ENCODE measurements around the gene STAT4.
A peak's percentile ranks its signal among the peaks of the same experiment; 100 is the strongest.

STAT4 gene

GRCh38 chr2:191150600-191151330, at the start of gene STAT4:
Gene STAT4, minus strand, starts transcription at chr2:191150994. Its CDS starts 2,791 bp downstream, at chr2:191148203.
- peak; percentile 88 for DNase-seq

- DNase-seq: no peak
Observed at GRCh38 chr2:191199929-191200512, 49.2 kb upstream of the STAT4 start.

- no peak for DNase-seq
Observed at GRCh38 chr2:191198271-191198670, 47.5 kb upstream of the STAT4 start.

GRCh38 chr2:191197096-191197495, 46.3 kb upstream of the STAT4 start:
- DNase-seq: no peak

GRCh38 chr2:191195021-191195420, 44.2 kb upstream of the STAT4 start:
- no peak for DNase-seq

GRCh38 chr2:191190861-191191552, 40.2 kb upstream of the STAT4 start:
- DNase-seq: no peak

DNA sequence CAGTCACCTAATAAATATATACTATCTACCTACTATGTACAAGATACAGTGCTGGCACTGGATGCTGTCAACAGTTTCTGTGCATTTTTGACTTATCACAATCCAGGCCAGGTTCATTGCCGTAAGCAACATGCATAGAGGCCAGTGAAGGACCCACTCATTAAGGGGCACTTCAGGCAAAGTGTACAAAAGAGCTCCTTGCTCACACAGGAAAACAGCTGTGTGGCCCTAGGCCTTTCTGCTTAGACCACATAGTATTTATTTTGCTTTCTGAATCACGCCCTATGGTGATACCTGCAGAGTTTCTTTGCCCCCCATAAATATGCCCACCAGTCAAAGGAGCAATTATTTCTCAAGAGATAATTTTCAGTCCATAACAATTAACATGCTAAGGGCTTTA, 39.6 kb upstream of the STAT4 start:
- no peak for DNase-seq

GRCh38 chr2:191189112-191189635, 38.4 kb upstream of the STAT4 start:
- no peak for DNase-seq

- DNase-seq: no peak
Observed at GRCh38 chr2:191188550-191189093, 37.8 kb upstream of the STAT4 start.

- no peak for DNase-seq
Observed at GRCh38 chr2:191187105-191187829, 36.5 kb upstream of the STAT4 start.

DNA sequence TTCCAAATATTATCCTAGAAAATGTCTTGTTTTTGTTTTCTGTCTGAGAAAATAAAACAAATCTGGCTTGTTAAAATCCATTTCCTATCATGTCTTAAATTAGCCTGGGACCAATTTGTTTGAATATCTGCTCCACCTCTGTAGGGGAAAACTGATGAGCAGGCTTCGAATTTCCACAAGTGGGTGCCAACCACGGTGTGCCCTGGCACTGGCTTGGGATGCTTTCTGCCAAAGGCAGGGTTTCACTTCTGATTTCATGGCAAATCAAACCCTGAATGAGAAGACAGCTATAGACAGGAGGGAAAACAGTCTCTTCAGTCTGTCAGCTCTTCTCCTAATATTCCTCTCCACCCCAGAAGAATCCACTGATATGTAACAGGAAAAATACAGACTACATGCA, 33.7 kb upstream of the STAT4 start:
- DNase-seq: no peak

DNA sequence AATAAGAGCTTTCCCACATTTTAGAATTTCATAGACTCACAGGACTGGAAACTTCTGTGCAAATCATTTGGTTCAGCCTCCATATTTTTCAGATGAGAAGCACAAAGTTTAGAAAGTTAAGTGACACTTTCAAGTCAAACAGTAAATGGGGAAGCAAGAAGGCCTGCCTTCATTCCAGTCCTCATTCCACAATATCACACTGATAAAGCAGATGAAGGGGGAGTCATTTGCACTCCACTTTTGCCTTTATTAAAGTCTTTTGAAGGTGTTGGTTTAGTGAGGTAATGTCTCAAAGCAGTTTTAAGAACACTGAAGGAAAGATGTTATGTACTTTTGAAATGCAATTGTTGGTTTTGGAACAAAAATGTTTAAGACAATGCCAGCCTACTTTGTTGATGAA, 32.7 kb upstream of the STAT4 start:
- no peak for DNase-seq

DNA sequence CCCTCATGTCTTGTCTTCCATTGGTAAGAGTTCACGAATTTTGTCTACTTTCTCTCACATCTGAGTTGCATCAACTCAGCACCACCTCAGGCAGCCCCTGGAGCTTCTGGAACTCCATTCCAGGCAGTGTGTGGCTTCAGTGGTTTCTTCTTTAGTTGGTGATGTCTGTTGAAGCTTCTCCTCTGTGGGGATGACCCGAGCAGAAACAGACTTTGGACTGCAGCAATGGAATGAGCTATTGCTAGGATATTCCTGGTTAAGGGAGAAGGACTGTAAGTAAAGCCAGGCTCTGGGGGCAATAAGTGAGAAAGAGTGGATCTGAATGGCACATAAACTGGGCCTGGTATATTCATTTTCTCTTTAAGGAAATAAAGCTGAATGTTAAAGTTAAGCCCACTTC, 32.3 kb upstream of the STAT4 start:
- no peak for DNase-seq

- no peak for DNase-seq
Observed at GRCh38 chr2:191180713-191181112, 29.9 kb upstream of the STAT4 start.

GRCh38 chr2:191180276-191180675, 29.5 kb upstream of the STAT4 start:
- no peak for DNase-seq

DNA sequence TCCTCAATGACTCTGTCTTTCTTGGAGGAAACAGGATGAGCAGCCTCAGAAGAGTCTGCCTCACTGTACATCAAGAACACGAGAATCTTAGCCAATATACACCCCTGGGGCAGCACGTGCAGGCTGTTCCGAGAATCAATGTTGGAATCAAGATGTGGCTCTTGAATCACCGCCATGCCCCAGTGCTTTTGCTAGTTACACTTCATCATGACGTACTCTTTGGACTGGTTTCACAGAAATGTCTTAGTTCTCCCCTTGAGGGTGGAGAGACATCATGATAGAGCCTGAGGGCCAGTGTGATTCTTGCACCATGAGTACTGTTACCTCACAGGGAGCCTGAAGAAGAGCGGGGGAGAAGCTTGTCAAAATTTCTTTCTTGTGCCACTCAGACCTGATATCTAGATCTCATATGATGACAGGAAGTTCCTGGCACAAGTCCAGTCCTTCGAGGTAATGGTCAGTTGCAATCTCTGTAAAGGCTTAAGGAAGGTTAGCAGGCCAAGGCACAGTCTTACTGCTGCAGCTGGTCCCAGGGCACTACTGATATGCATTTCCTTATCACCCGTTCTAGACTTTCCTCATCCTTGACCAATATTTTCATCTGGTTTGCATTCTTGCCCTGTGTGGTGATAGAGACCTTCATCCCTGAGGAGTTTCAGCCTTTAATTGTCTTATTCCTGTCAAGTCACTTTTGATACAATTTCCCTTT, 28.2 kb upstream of the STAT4 start:
- no peak for DNase-seq

DNA sequence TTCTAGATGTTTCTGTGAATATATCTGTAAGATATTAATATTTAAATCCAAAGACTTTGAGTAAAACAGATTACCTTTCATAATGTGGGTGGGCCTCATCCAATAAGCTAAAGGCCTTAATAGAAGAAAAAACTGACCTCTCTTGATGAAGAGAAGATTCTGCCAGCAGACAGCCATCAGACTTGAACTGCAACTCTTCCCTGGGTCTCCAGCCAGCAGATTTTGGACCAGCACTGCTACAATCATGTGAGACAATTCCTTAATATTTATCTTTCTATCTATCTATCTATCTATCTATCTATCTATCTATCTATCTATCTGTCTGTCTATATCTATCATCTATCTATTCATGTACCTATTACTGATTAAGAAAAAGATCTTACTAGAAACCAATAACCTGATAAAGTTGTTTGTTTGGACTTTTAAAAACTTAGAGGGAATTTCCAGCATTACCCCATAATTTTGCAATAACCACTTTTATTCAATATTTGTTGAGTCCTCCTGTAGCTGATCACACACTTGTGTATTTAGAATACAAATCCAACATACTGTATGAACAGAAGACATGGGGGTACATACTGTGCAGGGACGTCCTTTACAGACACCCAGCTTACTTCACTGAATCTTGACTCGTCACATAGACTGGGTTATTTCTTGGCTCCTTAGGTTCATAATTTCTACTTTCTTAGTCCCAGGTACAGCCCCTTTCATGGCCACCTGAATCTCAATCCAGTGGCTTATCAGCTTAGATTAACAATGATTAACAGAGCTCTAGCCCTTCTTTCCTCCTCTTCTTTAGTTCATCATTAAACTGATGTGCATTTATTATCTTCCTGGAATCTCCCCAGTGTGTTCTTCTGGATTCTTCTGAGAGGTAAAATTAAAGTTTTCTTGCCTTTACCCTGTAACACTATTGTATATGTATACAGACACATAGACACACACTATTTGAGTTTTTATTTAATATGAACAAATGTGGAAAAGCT, 27.2 kb upstream of the STAT4 start:
- DNase-seq: no peak

DNA sequence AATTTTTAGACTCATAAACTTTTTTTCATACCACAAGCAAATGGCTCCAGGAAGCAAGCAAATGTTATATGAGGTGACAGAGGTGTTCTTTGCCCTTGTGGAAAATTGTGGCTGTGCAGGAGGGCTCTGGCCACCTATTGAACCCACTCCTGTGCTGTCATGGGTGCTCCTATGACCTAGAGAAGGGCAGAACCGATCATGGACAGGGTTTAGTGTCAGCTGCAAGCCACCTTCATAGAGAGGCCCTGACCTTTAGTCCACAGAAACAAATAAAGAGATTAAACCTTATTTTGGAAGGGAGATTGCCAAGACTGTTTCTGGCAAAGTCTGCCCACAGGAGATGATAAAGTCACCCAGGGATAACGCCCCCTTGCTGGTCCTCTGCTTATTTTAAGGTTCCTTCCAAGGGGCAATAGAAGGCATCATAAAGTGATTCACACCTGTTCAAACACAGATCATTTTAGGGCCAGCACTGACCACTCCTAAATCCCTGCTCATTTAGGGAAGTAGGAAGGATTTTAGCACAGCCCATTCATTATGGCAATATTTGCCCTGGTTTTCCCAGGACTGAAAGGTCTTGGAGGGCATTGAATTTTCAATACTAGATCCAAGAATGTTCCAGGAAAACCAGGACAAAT, 26.1 kb upstream of the STAT4 start:
- no peak for DNase-seq

GRCh38 chr2:191176305-191176704, 25.5 kb upstream of the STAT4 start:
- no peak for DNase-seq

GRCh38 chr2:191174442-191174841, 23.6 kb upstream of the STAT4 start:
- DNase-seq: no peak

DNA sequence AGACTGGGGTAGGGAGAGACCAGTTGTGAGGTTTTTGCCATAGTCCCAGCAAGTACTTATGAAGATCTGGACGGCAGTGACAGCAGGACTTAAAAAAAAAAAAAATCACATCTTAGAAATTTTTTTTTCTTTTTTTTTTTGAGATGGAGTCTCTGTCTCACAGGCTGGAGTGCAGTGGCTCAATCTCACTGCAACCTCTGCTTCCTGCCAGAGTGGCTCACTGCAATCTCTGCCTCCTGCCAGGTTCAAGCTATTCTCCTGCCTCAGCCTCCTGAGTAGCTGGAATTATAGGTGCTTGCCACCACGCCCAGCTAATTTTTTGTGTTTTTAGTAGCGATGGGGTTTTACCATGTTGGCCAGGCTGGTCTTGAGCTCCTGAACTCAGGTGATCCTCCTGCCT, 22.4 kb upstream of the STAT4 start:
- no peak for DNase-seq
